Right atrium auricular region (tissue), 2 donors: ENCODE results near the gene KRT33A. TPM values are rescaled to one million over a fixed set of nuclear protein-coding genes. Genes with fewer than 3 reads are reported as not detected.
"Not testable (repeated sequence)": the region's sequence is repeated elsewhere in the genome, so short reads cannot be mapped to it uniquely, and the experiment has no call there.

Source experiments
- DNase-seq: peaks from one replicate; pipeline ENCODE4 v3.0.0-alpha.2; 2019; ENCODE audit warnings: low spot score
- H3K27ac ChIP-seq, 2 donors: fragments of 200-600 bp; sonication (generic); 1 replicate in 1 of 2; 2 replicates in 1 of 2; pipeline ENCODE4 v1.5.1; 2016 to 2019
- H3K27me3 ChIP-seq, 2 donors: fragments of 200-600 bp; sonication (generic); one replicate each; pipeline versions ENCODE4 v1.5.1 to v1.6.0; 2017 to 2019
- H3K36me3 ChIP-seq: fragments of 200-600 bp; sonication (generic); one replicate; pipeline ENCODE4 v1.5.1; 2016
- H3K4me1 ChIP-seq, 2 donors: fragments of 200-600 bp; sonication (generic); one replicate each; pipeline versions ENCODE4 v1.5.1 to v1.6.0; 2017 to 2019
- H3K4me3 ChIP-seq, 2 donors: fragments of 200-600 bp; sonication (generic); 1 replicate in 1 of 2; 2 replicates in 1 of 2; pipeline ENCODE4 v1.5.1; 2017 to 2019; ENCODE audit warnings: mild to moderate bottlenecking in 1 of 2, moderate library complexity in 1 of 2
- H3K9me3 ChIP-seq, 2 donors: fragments of 200-600 bp; sonication (generic); one replicate each; pipeline ENCODE4 v1.5.1; 2019
- total RNA-seq, 2 donors: library from RNA; depleted of rRNA; stranded (reverse); fragments of >200 nt; gene quantifications; one replicate each; pipeline ENCODE4 v1.1.0, GENCODE V29; 2016
- TF ChIP-seq, protein P1 (sequence below), 2 donors: fragments of 200-600 bp; sonication (generic); IDR thresholded peaks; one replicate each; pipeline ENCODE4 v1.5.1; 2019; ENCODE audit warnings: antibody characterized with exemption in 2 of 2

The KRT33A gene
- not detected for total RNA-seq

- H3K4me3 ChIP-seq, H3K36me3 ChIP-seq, H3K27ac ChIP-seq, H3K27me3 ChIP-seq, H3K4me1 ChIP-seq, DNase-seq, H3K9me3 ChIP-seq: not testable (repeated sequence)
These were observed at the start of gene KRT33A for GRCh38 chr17:41350381-41350878. Gene KRT33A, minus strand, starts transcription at chr17:41350828. Its CDS starts 61 bp downstream, at chr17:41350767.

- Histone ChIP-seq H3K4me1 (peaks cover 0 to 9% of the 10 kb centered on the region in 2 donors), H3K27ac (no peak within 1 kb of the TSS), H3K36me3 (no peaks in the 10 kb centered on the region), H3K9me3 (no peaks in the 10 kb centered on the region), H3K27me3 (no peaks in the 10 kb centered on the region), H3K4me3 (no peak within 1 kb of the TSS)
- no peak for DNase-seq
- TF ChIP-seq, protein P1, sequence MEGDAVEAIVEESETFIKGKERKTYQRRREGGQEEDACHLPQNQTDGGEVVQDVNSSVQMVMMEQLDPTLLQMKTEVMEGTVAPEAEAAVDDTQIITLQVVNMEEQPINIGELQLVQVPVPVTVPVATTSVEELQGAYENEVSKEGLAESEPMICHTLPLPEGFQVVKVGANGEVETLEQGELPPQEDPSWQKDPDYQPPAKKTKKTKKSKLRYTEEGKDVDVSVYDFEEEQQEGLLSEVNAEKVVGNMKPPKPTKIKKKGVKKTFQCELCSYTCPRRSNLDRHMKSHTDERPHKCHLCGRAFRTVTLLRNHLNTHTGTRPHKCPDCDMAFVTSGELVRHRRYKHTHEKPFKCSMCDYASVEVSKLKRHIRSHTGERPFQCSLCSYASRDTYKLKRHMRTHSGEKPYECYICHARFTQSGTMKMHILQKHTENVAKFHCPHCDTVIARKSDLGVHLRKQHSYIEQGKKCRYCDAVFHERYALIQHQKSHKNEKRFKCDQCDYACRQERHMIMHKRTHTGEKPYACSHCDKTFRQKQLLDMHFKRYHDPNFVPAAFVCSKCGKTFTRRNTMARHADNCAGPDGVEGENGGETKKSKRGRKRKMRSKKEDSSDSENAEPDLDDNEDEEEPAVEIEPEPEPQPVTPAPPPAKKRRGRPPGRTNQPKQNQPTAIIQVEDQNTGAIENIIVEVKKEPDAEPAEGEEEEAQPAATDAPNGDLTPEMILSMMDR (IDR thresholded peaks at IDR 0.05), result no peak
These were observed 46.5 kb upstream of the KRT33A start, which contains the start of gene KRT31 for GRCh38 chr17:41396996-41397660. Gene KRT31, minus strand, starts transcription at chr17:41397608. Its CDS starts 69 bp downstream, at chr17:41397539.

DNA sequence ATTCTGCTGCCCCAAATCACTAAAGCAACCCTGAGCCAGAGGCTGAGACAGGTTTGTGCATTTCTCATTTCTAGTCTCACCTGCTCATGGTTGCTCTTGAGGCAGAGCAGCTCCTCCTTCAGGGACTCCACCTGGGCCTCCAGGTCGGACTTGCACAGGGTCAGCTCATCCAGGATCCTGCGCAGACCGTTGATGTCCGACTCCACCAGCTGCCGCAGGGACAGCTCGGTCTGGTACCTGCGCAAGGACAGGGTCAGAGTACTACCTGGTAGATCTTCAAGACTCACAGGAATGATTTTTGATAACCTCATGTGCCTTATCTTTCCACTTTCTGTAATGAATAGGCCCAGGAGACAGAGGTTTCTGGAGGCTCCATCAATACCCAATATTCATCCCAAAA lies 45.7 kb upstream of the KRT33A start:
- Histone ChIP-seq H3K4me3 (no peak overlapping the region), H3K36me3 (no peaks in the 10 kb centered on the region), H3K27ac (no peak overlapping the region), H3K9me3 (no peaks in the 10 kb centered on the region), H3K27me3 (no peaks in the 10 kb centered on the region), H3K4me1 (peaks cover 0 to 9% of the 10 kb centered on the region in 2 donors)
- DNase-seq, result no peak
- TF ChIP-seq, protein P1 (IDR thresholded peaks at IDR 0.05), result no peak

- H3K27me3 ChIP-seq, result no peaks in the 10 kb centered on the region
- H3K27ac ChIP-seq, result no peak overlapping the region
- TF ChIP-seq, protein P1 (IDR thresholded peaks at IDR 0.05), result no peak
These were observed 45.0 kb upstream of the KRT33A start for GRCh38 chr17:41395611-41396010.

DNA sequence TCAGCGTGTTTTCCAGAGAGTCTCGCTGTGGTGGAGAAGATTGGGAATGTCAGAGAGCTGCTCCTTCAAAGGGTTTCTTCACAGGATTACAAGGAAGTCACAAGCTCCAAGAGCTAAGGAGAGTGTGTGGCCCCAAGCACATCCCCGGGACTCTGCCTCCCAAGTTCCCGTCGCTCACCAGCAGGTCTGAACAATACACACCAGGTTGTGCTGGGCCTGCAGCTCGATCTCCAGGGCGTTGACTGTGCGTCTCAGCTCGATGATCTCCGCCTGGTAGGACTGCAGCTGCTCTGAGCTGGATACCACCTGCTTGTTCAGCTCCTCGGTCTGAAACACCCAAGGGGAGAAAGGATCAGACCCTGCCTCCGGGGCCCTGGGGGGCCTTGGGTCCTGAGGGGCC lies 44.4 kb upstream of the KRT33A start:
- not testable (repeated sequence) for DNase-seq, H3K27ac ChIP-seq, H3K36me3 ChIP-seq, H3K27me3 ChIP-seq, H3K4me1 ChIP-seq, H3K9me3 ChIP-seq, H3K4me3 ChIP-seq

More at GRCh38 chr17:41395611-41396010, 45.0 kb upstream of the KRT33A start:
- DNase-seq, result no peak
- no peaks in the 10 kb centered on the region for H3K9me3 ChIP-seq
- H3K4me3 ChIP-seq, result no peak overlapping the region
- H3K4me1 ChIP-seq, result peaks cover 0 to 9% of the 10 kb centered on the region in 2 donors
- H3K36me3 ChIP-seq, result no peaks in the 10 kb centered on the region

DNA sequence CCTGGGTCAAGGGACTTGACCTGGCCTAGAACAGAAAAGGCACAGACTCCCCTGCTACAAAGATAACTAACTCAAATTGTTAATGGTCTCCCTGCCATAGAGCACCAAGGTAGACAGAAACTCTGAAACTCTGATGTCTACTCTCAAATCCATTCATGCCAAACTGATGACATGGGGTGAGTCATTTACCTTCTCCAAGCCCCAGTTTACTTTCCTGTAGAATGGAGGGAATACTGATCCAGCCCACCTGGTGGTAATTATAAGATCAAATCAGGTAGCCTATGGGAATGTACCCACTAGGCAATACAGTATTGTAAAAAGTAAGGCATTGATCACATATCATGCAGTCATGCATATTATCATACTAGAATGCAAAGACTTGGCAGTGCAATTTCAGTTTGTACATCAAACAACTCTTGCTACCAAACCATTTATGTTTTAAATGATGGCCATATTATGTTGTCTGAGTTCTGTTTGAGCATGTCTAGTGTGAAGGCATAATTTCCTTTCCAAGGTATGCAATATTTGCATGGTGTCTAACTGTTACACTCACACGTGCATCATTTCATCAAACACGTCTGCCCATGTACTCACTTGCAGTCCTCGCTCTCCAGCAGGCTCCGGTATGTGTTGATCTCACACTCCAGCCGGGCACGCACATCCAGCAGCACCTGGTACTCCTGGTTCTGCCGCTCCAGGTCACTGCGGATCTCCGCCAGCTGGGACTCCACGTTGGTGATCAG lies 43.8 kb upstream of the KRT33A start:
- H3K9me3 ChIP-seq, result no peaks in the 10 kb centered on the region
- H3K4me1 ChIP-seq, result peaks cover 0 to 9% of the 10 kb centered on the region in 2 donors
- H3K27ac ChIP-seq, result no peak overlapping the region
- H3K27me3 ChIP-seq, result no peaks in the 10 kb centered on the region
- H3K36me3 ChIP-seq, result no peaks in the 10 kb centered on the region
- no peak overlapping the region for H3K4me3 ChIP-seq
- DNase-seq, result no peak
- TF ChIP-seq, protein P1 (IDR thresholded peaks at IDR 0.05), result no peak
